Stimulated activated CD4-positive, alpha-beta T cell treated with anti-CD3 and anti-CD28 coated beads, Interleukin-12 subunit alpha, Interleukin-12 subunit beta, amount 100 ng/mL, for 48 hours (primary cell): ENCODE data around the gene PDCD6IP.

Source experiments
- DNase-seq, 3 donors: peaks; one replicate each; pipeline ENCODE4 v3.0.0-alpha.2; 2020; ENCODE audit warnings: low read depth in 2 of 3, low spot score in 1 of 3

PDCD6IP gene

GRCh38 chr3:33887478-33887877, 89.0 kb downstream of the PDCD6IP start:
- DNase-seq = no peak

- no peak for DNase-seq
These were observed 91.1 kb downstream of the PDCD6IP start for GRCh38 chr3:33889394-33890039.

- no peak for DNase-seq
These were observed 94.2 kb downstream of the PDCD6IP start for GRCh38 chr3:33892655-33893054.

GRCh38 chr3:33895658-33896057, 97.2 kb downstream of the PDCD6IP start:
- DNase-seq = no peak

- DNase-seq = no peak
These were observed 98.9 kb downstream of the PDCD6IP start for GRCh38 chr3:33897306-33897705.

GRCh38 chr3:33898901-33899300, 100.5 kb downstream of the PDCD6IP start:
- DNase-seq = no peak

GRCh38 chr3:33900440-33900808, 102.0 kb downstream of the PDCD6IP start:
- no peak for DNase-seq

DNA sequence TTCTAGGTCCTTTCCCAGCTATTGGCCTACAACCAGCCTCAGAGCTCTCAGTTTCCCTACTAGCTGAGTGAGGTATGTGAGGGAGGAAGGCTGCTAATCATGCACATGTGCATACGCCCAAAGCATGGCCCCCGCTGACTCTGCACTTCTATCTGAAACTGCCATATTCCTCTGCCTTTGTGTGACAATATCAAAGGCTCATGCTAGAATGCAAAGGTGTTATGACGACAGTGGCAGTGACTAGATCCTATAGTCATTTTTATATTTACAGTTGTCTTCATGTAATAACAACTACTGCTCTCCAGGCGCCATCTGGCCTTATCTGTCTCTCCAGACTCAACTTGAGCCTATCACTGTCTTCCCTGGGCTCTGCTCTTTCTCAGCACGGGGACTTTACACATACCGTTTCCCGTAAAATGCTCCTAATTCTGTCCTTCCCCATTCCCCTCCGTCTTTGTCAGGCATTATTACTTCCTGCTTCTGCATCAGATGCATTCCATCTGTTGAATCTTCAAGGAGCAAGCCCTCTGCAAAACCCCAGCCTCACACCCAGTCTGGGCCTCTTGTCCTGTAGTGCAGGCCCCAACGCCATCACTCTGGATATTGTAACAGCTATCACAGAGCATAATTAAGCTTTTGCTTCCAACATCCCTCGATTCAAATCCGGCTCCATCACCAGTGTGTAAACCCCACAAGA, 102.5 kb downstream of the PDCD6IP start:
- no peak for DNase-seq

GRCh38 chr3:33901862-33902563, 103.6 kb downstream of the PDCD6IP start:
- DNase-seq = no peak

GRCh38 chr3:33904730-33905129, 106.3 kb downstream of the PDCD6IP start:
- no peak for DNase-seq

- DNase-seq = no peak
These were observed 109.9 kb downstream of the PDCD6IP start for GRCh38 chr3:33908250-33908851.

GRCh38 chr3:33909547-33909946, 111.1 kb downstream of the PDCD6IP start:
- no peak for DNase-seq

GRCh38 chr3:33910031-33910430, 111.6 kb downstream of the PDCD6IP start:
- DNase-seq = no peak

DNA sequence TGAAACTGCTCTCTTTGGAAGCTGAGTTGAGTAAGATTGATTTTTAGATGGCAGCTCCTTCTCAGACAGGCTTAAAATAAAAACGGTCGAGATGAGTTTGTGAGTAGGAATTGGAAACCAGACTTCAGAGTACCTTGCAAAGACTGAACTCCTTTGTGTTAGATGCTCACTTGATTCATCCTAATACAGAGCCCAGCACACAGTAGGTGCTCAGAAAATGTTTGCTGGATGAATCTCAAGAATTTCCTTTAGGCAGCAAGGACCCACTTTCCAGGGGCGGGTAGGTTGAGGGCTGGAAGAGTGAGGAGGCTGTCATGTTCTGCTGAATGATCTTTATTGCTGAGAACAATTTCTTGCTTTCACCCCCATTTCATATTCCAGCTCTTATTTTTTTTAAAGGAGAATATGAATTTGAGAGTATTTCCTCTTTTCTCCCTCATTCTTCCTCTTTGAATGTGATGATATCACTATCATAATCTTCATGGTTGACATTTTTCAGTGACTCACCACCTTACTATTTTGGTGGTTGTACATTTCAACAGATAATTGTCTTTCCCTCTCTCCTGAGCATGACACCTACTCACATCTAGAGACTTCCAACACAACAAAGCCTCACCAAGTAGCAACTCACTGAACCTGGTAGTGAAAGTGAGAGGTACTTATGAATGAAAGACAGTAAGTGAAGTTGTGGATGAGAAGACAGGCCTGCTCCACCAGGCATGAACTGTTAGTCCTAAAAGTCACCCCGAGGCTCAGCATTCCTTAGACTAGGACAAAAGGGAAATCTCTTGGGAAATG, 113.3 kb downstream of the PDCD6IP start:
- no peak for DNase-seq

DNA sequence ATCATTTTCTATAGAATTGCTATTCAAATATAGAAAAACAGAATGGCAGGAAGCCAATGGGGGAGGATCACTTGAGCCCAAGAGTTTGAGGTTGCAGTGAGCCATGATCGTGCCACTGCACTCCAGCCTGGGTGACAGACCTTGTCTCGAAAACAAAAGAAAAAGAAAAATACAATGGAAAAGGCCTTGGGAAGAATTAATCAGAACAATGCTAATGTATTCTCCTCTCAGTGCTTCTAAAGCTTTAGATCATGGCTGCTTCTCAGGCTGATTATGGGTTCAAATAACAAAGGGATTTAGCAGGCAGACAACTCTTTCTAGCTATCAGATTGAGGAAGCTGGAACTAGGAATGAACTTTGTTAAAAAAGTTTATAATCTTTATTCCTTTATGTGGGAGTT, 115.8 kb downstream of the PDCD6IP start:
- no peak for DNase-seq

DNA sequence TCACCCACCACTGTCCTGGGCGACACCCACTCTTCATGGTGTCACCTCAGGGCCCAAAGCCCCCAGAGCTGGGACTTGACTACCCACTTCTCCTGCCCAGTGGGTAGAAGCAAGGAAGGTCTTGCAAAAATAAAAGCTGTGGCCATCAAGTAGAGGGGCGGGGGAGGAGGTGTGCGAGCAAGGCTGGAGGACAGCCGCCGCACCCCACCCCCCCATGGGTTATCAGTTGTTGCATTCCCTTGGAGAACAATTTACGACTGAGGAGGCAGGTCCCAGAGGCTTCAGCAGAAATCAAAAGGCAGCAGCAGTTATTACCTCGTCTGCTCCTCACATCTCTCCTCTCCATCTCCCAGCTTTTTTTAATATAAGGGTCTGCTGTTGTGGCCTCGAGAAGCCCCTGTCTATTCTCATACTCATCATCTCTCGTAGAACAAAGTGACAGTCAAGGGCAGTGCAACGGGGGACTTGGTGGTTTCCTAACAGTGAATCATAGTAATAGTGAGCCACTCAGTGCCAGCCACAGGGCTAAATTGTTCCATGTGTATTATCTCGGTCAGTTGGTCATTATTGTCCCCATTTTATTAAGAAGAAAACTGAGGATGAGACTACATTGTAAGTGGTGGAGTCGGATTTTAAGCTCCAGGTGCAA, 116.4 kb downstream of the PDCD6IP start:
- DNase-seq = no peak

- DNase-seq = no peak
These were observed 117.5 kb downstream of the PDCD6IP start for GRCh38 chr3:33915796-33916546.

- no peak for DNase-seq
These were observed 119.8 kb downstream of the PDCD6IP start for GRCh38 chr3:33918126-33918756.
